OCI-LY3 (cell line): ENCODE measurements around the gene ZNF785.

Experiments
- H2AFZ ChIP-seq: fragments of 200-600, 300-600 bp; shearing (Covaris generic); 2 replicates; pipeline ENCODE4 v1.6.0; 2014; ENCODE audit warnings: antibody characterized with exemption, low read depth, low read length
- H3K27ac ChIP-seq: fragments of 200-600, 300-600 bp; sonication (generic); 2 replicates; pipeline ENCODE4 v1.5.1; 2014; ENCODE audit warnings: mild to moderate bottlenecking, low read length, moderate library complexity, mixed read lengths
- H3K27me3 ChIP-seq: fragments of 200-600, 300-600 bp; sonication (generic); 2 replicates; pipeline ENCODE4 v1.6.1; 2014; ENCODE audit warnings: low read depth, low read length, mixed read lengths
- H3K36me3 ChIP-seq: fragments of 200-600, 300-600 bp; sonication (generic); replicated peaks from 2 replicates; pipeline ENCODE3; 2014; ENCODE audit warnings: low read depth, low read length, mixed read lengths
- H3K4me1 ChIP-seq: fragments of 300-600, 200-600 bp; sonication (generic); 2 replicates; pipeline ENCODE4 v1.6.1; 2014; ENCODE audit warnings: low read length, mixed read lengths
- H3K4me2 ChIP-seq: fragments of 200-600, 300-600 bp; sonication (generic); 2 replicates; pipeline ENCODE4 v1.6.1; 2014; ENCODE audit warnings: low read length, mixed read lengths
- H3K4me3 ChIP-seq: fragments of 300-600, 200-600 bp; sonication (generic); 2 replicates; pipeline ENCODE4 v1.5.1; 2014; ENCODE audit warnings: antibody characterized with exemption, mild to moderate bottlenecking, low read length, moderate library complexity
- H3K79me2 ChIP-seq: fragments of 300-600, 200-600 bp; shearing (Covaris generic); 2 replicates; pipeline ENCODE4 v1.6.1; 2014; ENCODE audit warnings: mild to moderate bottlenecking, low read length, mixed read lengths
- H3K9ac ChIP-seq: fragments of 300-600, 200-600 bp; shearing (Covaris generic); 2 replicates; pipeline ENCODE4 v1.6.0; 2014; ENCODE audit warnings: mild to moderate bottlenecking, low read length, moderate library complexity
- H3K9me3 ChIP-seq: fragments of 200-600, 300-600 bp; shearing (Covaris generic); 2 replicates; pipeline ENCODE4 v1.6.1; 2014; ENCODE audit warnings: low read length, mixed read lengths; ENCODE audit not compliant: insufficient read depth
- H4K20me1 ChIP-seq: fragments of 200-600, 300-600 bp; sonication (generic); 2 replicates; pipeline ENCODE4 v1.6.1; 2016; ENCODE audit warnings: low read length, mixed read lengths; ENCODE audit not compliant: insufficient read depth
- CTCF ChIP-seq: fragments of 200-600, 300-600 bp; sonication (generic); IDR thresholded peaks from 2 replicates; pipeline ENCODE4 v1.5.1; 2014; ENCODE audit warnings: antibody characterized with exemption, low read length, low read depth
- EZH2phosphoT487 ChIP-seq: fragments of 200-600 bp; shearing (Covaris generic); IDR thresholded peaks from 2 replicates; pipeline ENCODE4 v1.6.1; 2018; ENCODE audit warnings: antibody characterized with exemption, mixed run types, low read depth

ZNF785 gene

GRCh38 chr16:30533146-30533522 is 52.4 kb downstream of the ZNF785 start:
- H3K27ac ChIP-seq: no peak overlapping the region
- no peaks in the 10 kb centered on the region for H3K27me3 ChIP-seq
- H3K36me3 ChIP-seq: peaks cover 4% of the 10 kb centered on the region
- H3K79me2 ChIP-seq: peaks cover 27% of the 10 kb centered on the region
- peaks cover 16% of the 10 kb centered on the region for H3K4me1 ChIP-seq
- no peak overlapping the region for H3K9ac ChIP-seq
- H4K20me1 ChIP-seq: no peaks in the 10 kb centered on the region
- H3K9me3 ChIP-seq: no peaks in the 10 kb centered on the region
- H3K4me2 ChIP-seq: peak overlapping the region; percentile 94; the same call in 1 of the 2 replicates
- no peak overlapping the region for H2AFZ ChIP-seq
- TF ChIP-seq CTCF: no peak
- no peak for TF ChIP-seq EZH2phosphoT487
- peak overlapping the region; percentile 92; the same call in 1 of the 2 replicates for H3K4me3 ChIP-seq

GRCh38 chr16:30532285-30533145 is 53.0 kb downstream of the ZNF785 start:
- H2AFZ ChIP-seq: no peak overlapping the region
- H3K36me3 ChIP-seq: peaks cover 4% of the 10 kb centered on the region
- H3K9me3 ChIP-seq: no peaks in the 10 kb centered on the region
- H3K4me3 ChIP-seq: no peak overlapping the region
- no peak for TF ChIP-seq EZH2phosphoT487
- no peak for TF ChIP-seq CTCF
- no peaks in the 10 kb centered on the region for H3K27me3 ChIP-seq
- no peaks in the 10 kb centered on the region for H4K20me1 ChIP-seq
- peaks cover 27% of the 10 kb centered on the region for H3K79me2 ChIP-seq
- peaks cover 22% of the 10 kb centered on the region for H3K4me1 ChIP-seq
- no peak overlapping the region for H3K4me2 ChIP-seq
- no peak overlapping the region for H3K9ac ChIP-seq
- no peak overlapping the region for H3K27ac ChIP-seq
